ENCODE measurements around the gene STOML1.

DNA sequence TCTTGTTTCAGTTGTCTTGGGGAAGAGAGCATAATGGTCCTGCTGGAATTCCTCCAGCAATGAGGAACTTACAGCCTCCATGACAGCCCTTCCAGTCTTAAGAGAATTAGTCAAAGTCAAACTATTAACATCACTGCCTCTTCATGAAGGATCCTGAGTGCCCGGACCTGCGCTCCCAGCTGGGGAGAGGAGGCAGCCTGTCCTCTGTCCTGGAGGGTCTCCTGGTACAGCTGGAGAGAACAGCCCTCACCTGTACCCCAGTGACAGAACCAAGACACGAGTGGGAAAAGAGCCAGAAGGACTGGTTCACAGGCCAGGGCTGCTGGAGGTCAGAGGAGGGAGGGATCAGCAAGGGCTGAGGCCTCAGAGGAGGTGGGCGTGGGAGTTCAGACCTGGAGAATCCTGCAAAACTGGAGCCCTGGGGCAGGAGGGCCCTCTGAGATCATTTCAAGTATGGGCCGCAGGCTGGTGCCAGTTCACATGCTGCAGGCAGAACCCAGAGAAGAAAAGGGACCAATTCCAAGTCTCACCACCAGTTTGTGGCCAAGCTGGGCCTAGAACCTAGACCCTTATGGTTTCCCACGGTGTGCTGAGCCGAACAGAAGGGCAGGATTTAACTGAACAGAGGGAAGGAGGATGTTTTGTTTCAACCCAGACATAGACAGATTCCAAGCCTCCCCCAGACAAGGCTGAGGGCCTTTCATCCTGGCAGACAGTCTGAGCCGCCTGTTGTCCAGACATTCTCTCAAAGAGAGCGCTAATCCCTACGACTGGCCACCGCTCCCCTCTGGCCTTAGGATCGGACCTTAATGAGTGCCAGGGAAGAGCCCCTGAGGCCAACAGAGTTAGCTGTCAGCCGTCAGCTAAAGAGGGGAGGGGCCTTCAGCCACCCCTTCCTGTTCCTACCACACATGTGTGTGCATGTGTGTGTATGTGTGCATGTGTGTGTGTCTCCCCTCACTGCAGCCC, 47.6 kb downstream of the STOML1 start:
- TF ChIP-seq, protein P1, sequence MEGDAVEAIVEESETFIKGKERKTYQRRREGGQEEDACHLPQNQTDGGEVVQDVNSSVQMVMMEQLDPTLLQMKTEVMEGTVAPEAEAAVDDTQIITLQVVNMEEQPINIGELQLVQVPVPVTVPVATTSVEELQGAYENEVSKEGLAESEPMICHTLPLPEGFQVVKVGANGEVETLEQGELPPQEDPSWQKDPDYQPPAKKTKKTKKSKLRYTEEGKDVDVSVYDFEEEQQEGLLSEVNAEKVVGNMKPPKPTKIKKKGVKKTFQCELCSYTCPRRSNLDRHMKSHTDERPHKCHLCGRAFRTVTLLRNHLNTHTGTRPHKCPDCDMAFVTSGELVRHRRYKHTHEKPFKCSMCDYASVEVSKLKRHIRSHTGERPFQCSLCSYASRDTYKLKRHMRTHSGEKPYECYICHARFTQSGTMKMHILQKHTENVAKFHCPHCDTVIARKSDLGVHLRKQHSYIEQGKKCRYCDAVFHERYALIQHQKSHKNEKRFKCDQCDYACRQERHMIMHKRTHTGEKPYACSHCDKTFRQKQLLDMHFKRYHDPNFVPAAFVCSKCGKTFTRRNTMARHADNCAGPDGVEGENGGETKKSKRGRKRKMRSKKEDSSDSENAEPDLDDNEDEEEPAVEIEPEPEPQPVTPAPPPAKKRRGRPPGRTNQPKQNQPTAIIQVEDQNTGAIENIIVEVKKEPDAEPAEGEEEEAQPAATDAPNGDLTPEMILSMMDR (conservative IDR thresholded peaks at IDR 0.05; ENCODE audit: low read depth in 2 of 2), result no peak
- TF ChIP-seq, protein P2, sequence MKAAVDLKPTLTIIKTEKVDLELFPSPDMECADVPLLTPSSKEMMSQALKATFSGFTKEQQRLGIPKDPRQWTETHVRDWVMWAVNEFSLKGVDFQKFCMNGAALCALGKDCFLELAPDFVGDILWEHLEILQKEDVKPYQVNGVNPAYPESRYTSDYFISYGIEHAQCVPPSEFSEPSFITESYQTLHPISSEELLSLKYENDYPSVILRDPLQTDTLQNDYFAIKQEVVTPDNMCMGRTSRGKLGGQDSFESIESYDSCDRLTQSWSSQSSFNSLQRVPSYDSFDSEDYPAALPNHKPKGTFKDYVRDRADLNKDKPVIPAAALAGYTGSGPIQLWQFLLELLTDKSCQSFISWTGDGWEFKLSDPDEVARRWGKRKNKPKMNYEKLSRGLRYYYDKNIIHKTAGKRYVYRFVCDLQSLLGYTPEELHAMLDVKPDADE (IDR thresholded peaks at IDR 0.05), result no peak
- TF ChIP-seq POLR2AphosphoS5 (IDR thresholded peaks at IDR 0.05; ENCODE audit: low read depth), result no peak
- TF ChIP-seq, protein P3, sequence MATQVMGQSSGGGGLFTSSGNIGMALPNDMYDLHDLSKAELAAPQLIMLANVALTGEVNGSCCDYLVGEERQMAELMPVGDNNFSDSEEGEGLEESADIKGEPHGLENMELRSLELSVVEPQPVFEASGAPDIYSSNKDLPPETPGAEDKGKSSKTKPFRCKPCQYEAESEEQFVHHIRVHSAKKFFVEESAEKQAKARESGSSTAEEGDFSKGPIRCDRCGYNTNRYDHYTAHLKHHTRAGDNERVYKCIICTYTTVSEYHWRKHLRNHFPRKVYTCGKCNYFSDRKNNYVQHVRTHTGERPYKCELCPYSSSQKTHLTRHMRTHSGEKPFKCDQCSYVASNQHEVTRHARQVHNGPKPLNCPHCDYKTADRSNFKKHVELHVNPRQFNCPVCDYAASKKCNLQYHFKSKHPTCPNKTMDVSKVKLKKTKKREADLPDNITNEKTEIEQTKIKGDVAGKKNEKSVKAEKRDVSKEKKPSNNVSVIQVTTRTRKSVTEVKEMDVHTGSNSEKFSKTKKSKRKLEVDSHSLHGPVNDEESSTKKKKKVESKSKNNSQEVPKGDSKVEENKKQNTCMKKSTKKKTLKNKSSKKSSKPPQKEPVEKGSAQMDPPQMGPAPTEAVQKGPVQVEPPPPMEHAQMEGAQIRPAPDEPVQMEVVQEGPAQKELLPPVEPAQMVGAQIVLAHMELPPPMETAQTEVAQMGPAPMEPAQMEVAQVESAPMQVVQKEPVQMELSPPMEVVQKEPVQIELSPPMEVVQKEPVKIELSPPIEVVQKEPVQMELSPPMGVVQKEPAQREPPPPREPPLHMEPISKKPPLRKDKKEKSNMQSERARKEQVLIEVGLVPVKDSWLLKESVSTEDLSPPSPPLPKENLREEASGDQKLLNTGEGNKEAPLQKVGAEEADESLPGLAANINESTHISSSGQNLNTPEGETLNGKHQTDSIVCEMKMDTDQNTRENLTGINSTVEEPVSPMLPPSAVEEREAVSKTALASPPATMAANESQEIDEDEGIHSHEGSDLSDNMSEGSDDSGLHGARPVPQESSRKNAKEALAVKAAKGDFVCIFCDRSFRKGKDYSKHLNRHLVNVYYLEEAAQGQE (IDR thresholded peaks at IDR 0.05; ENCODE audit: unreplicated experiment), result no peak
- no peak for TF ChIP-seq CREB1 (CRISPR knock-in tag; IDR thresholded peaks at IDR 0.05; ENCODE audit: low read depth)
- no peak for TF ChIP-seq EZH2 (IDR thresholded peaks at IDR 0.05; ENCODE audit: low read depth, unreplicated experiment)
- no peak for TF ChIP-seq EZH2phosphoT487 (IDR thresholded peaks at IDR 0.05; ENCODE audit: unreplicated experiment)
- no peak for TF ChIP-seq NANOG (IDR thresholded peaks at IDR 0.05; ENCODE audit: borderline replicate concordance)
- no peak for TF ChIP-seq ZNF114 (CRISPR knock-in tag; IDR thresholded peaks at IDR 0.05)
- no peak for TF ChIP-seq STAT1 (IDR thresholded peaks at IDR 0.05; ENCODE audit: unreplicated experiment)
- no peak for TF ChIP-seq JUNB (IDR thresholded peaks at IDR 0.05; ENCODE audit: unreplicated experiment)
